Kidney glomerular epithelial cell (primary cell): Measurements from ENCODE around the gene LRRC32.
"Not testable (repeated sequence)": the region's sequence is repeated elsewhere in the genome, so short reads cannot be mapped to it uniquely, and the experiment has no call there.

Source experiments
- DNase-seq: peaks from one replicate; lab custom pipeline; 2025; lab: John Stamatoyannopoulos, UW

Gene LRRC32

DNA sequence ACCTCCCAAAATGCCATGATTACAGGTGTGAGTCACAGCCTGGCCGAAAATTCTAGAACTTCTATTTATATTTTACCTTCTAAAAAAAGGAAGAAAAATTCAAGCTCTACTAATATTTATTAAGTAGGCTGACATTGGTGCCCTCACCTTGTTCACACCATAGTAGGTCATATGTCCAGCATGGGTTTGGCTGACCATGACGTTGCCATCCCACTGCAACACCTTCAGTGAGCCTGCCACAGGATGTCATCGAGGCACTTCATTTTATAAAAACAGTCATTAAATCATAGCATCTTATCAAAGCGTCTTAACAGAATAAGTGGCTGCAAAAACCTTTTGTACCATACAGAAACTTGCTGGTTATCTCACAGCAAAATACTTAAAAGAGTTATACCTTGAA, 58.3 kb downstream of the LRRC32 start:
- DNase-seq, result no peak

DNA sequence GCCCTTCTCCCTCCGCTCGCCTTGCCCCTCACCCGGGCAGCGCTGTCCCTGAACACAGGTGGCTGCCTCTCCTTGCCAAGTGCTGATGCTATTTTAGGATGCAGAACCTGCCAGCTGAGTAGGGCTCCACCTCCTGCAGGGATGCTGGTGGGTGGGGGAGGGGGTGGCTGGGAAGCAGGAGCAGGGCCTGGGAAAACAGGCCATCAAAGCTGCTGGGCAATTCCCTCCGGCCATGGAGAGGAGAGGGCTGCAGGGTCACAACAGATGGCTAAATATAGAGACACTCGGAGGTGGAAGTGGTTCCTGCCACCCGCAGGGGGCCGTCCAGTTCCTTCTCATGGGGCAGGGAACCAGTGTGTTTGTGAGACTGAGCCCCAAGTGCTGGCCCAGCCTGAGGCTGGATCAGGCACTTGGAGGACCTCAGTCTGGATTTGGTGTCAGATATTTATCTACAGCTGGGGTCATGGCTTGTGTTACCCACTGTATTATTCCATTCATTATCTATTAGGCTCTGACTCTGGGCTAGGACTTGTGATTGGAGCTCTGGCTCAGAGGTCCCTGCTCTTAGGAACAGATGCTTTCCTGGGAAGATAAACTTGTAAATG, 59.6 kb downstream of the LRRC32 start:
- DNase-seq, result no peak

DNA sequence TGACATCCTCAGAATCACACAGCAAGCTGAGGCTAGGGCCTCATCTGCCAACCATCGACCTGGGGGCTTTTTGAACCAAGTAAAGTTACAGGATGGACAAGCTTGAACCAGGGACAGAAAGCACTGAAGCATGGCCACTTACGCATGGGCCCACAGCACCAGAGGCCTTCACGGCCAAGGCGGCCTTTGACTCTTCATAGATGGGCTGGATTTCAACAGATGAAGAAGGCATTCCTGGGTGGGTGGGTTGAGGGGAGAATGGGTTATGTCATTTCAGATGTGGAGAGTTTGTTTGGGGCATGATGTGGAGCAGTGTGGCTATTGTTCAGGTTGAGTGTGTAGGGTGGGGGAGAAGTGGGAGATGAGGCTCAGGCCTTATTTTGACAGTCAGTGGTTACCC, 60.2 kb downstream of the LRRC32 start:
- no peak for DNase-seq

DNA sequence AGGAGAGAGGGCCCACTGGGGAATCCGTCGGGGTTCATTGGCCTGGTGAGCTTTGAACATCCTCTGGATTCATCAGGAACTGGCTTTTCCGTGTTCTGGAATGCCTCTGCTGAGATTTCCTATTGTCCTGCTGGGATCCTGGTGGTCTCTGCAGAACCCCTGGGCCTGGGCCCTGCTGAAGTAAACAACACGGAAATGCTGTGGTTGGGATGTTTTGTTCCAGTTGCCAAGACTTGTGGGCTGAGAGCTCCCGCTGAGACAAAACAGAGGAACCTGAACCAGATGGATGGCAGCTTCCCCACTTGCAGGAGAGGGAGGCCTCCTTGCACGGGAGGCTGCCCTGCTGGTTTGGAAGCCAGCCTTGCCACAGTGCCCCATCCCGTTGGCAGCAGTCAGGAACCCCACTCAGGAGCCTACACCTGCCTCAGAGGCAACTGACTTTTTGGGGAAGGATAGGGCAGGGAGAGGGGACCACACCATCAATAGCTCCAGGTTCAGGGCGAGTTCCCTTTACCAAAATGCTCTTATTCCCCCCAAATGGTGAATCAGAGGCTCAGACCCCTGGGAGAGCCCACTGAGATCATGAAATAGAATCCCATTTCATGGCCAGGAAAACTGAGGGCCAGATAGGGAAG, 60.7 kb downstream of the LRRC32 start:
- DNase-seq, result no peak

DNA sequence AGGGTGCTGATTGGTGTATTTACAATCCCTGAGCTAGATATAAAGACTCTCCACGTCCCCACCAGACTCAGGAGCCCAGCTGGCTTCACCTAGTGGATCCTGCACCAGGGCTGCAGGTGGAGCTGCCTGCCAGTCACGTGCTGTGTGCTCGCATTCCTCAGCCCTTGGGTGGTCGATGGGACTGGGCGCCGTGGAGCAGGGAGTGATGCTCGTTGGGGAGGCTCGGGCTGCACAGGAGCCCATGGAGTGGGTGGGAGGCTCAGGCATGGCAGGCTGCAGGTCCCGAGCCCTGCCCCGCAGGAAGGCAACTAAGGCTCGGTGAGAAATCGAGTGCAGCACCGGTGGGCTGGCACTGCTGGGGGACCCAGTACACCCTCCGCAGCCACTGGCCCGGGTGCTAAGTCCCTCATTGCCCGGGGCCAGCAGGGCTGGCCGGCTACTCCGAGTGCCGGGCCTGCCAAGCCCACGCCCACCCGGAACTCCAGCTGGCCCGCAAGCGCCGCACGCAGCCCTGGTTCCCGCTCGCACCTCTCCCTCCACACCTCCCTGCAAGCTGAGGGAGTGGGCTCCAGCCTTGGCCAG, 61.6 kb downstream of the LRRC32 start:
- not testable (repeated sequence) for DNase-seq

DNA sequence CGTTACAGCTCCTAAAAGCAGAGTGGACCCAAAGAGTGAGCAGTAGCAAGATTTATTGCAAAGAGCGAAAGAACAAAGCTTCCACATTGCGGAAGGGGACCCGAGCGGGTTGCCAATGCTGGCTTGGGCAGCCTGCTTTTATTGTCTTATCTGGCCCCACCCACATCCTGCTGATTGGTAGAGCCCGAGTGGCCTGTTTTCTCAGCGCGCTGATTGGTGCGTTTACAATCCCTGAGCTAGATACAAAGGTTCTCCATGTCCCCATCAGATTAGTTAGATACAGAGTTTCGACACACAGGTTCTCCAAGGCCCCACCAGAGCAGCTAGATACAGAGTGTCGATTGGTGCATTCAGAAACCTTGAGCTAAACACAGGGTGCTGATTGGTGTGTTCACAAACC, 62.3 kb downstream of the LRRC32 start:
- DNase-seq, result not testable (repeated sequence)
